GM21576 (cell line): Measurements from ENCODE around the gene R3HCC1L.

Experiments used
- ATAC-seq: cut with Tn5 transposase; IDR thresholded peaks from one replicate; pipeline ENCODE4 v1.9.1; 2021; ENCODE audit warnings: mild to moderate bottlenecking, moderate library complexity; ENCODE audit not compliant: unreplicated experiment

The R3HCC1L gene

DNA sequence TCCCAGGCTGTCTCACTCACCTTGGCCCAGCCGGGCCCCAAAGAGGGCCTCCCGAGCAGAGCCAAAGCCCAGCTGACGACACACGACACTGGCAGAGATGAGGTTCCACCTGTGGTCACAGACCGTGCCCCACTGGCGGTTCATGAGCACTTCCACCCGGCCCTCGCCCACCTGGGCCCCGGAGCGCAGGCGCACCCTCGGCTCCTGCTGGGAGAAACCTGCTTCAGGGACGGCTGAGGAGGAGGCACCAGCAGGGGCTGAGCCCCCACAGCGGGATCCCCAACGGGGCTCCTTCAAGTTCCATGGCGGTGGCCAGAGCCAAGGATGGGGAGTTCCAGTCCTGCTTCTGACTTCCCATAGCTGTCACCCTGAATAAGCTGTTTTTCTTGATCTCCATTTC, 123.5 kb downstream of the R3HCC1L start:
- no peak for ATAC-seq

DNA sequence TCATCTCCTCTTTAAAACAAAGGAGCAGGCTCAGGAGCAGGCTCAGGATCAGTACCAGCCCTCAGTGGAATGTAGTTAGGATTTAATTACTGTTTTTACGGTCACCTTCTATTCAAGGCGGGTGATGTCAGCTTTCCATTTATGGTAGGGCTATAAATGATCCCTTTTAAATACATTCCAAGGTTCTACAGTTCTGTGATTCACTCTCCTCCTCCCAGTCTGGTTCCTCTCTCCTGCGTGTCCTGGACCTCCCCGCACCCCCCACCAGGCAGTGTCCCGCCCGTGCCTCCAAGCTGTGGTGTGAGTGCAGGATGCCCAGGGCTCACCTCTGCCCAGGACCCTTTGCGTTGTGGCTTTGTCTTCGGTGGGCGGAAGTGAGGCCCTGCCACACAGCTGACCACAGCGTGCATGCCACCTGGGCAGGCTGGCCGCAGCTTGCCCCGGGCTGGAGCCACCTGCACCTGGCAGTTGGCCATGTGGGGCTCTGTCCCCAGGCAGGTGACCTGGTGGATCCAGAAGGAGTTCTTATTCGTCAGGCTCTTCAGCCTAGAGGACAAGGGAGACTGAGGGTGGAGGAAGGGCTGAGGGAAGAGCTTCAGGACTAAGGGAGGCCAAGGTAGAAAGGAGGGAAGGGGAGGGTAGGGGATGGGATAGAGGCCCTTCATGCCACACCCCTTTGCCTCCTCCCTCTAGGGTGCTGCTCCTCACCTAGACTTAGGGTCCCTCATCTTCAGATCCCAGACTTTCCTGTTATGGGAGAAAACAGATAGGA, 124.4 kb downstream of the R3HCC1L start:
- ATAC-seq: no peak

DNA sequence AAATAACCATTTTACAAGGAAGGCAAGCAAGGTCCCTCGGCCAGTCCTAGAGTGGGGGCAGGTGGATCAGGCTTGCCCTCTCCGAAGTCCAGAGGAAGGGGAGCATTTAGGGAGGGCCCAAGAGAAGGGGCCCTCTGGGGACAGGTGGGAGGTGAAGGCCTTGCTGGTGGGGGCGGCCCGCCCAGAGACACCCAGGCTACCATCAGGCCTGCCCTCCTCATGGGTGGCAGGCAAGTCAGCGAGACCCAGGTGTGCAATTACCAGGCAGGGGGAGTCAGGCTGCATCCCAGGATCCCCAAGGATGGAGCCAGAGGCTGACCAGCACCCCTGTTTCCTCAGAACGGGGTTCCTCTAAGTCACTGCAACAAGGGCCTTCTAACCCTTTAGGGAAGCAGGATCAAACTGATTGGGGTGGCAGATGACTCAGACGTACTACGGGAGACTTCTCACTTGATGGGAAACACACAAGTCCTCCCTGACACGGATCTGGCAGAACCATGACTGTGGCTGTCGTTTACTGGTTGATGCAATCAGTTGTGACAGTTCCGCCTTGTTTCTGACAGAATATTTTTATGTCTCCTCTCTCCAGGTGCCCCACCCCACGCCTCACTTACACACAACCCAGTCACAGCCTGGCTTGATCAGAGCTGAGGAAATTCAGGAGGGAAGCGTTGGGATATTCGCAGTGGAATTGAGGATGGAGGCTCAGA, 125.3 kb downstream of the R3HCC1L start:
- no peak for ATAC-seq

DNA sequence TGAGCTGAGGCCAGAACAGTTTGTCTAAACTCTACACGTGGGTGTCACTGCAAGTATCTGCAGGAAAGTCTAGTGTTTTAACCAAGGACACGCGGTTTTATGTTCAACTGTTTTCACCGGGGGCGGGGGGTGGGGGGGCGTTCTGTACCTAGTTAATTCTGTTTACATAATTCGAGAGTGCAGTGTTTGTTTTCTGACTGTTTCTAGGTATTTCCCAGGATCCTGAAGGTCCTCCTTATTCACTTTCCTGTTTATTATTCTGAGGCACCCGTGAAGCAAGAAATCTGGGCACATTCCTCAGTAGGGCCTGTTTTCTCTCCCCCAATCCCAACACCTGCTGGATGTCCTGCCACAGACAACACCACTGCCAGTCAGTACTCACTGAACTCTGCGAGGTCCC, 125.9 kb downstream of the R3HCC1L start:
- no peak for ATAC-seq

DNA sequence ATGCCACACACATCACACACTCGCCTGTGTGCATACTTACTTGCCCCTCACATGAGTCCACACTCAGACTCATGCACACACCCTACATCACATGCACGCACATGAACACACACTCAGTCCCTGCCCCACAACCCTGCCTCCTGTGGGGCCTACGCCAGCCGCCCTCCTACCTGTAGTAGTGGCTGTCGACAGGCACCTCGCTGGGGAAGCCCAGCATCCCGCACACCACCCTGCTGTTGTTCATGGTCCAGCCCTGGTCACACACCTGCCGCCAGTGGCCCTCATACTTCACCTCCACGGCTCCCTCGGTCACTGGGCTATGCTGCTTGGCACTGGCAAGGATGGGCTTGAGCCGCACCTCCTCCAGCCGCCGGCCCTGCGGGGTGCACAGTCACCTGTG, 126.3 kb downstream of the R3HCC1L start:
- ATAC-seq: no peak

DNA sequence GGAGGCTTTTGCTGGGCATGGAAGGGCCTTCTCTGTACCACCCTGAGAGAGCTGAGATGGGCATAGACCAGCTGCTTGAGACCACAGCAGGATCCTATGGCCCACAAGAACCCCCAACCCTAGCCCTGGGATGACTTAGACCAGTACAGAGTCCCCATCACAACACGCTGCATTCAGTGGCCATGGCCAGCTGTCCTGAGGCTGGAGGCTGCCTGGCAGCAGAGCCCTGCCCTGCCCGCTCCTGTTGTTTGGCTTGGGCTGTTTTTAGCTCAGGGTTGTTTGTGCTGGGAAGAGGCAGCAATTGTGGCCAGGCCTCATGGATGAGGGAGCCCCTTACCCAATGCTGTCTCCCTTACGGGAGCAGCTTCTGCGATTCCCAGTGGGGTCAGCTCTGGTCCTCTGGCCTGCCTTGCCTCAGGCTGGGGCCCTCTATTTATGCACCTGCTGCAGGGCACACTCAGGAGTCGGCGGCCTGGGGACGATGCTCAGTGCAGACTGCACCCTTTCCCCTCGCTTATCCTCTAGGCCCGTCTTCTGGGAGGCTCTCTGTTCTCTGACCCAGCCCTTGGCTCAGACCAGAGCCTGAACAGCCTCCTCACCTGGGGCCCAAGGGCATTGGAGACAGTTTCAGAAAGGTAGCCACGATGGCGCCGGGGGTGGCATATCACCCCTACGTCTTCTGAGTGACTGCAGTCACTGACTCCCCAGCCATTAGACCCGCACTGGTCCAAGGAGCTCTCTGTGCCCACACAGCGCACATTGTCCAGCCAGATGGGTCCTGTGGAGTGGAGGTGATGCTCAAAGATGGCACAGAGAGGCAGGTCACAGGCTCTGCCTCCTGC, 127.2 kb downstream of the R3HCC1L start:
- no peak for ATAC-seq

DNA sequence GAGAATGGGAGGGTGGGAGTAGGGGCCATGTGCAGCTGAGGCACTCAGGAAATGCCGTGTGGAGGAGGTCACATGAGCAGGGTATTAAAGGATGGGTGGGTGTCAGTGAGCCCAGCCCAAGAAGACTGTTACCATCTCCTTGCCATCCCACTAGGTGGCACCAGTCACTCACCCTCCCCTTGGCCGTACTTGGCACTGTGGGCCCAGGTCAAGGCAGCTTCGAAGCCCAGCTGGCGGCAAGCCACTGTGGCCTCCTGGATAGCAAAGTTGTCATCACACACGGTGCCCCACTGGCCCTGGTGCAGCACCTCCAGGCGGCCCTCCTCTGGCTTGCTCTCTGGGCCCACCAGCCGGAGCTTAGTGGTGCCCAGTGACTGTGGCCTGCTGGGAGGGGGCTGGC, 128.1 kb downstream of the R3HCC1L start:
- ATAC-seq: no peak

DNA sequence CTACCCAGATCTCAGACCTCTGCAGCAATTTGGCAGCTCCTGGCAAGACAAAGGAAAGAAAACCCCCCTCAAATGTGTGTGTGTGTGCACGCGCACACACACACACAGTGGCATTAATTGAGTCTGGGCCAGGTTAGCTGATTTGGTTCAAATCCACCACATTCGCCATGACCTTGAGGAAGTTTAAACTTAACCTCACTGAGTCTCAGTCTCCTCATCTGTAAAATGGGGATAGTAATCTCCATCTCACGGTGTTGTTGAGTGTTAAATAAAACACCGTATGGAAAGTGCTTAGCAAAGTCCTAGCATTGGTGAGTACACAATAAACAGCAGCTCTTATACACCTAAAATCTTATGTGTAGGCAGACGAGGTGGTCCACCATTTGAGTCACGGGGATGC, 128.6 kb downstream of the R3HCC1L start:
- ATAC-seq: no peak

DNA sequence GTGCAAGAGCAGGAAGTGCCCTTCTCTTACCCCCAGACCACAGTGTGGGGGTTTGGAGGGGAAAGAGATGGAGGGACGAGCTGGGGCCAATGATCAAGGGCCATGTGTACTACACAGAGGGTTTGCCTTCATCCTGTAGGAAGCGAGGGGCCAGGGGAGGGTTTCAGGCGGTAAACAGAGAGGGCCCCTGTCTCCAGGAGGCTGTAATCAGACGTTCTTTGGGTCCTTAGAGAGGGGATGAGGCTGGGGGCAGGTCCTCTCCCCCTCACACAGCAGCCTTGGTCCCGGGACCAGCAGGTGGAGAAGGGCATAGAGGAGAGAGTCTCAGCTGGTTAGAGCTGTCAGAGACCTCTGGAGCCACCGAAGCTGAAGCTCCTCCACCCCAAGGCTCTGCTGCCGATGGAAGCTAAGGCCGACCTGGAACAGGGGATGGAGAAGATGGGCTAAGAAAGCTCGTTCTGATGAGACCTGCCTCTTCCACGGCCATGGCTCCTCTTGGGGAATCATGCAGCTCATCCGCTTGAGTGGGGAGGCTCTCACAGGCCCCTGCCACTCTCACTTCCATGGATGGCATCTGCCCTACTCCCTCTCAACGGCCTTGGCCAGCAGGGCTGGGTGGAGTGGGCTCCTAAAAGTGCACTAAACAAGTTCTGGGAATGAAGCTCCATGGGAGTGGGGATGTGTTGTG, 130.1 kb downstream of the R3HCC1L start:
- ATAC-seq: no peak

DNA sequence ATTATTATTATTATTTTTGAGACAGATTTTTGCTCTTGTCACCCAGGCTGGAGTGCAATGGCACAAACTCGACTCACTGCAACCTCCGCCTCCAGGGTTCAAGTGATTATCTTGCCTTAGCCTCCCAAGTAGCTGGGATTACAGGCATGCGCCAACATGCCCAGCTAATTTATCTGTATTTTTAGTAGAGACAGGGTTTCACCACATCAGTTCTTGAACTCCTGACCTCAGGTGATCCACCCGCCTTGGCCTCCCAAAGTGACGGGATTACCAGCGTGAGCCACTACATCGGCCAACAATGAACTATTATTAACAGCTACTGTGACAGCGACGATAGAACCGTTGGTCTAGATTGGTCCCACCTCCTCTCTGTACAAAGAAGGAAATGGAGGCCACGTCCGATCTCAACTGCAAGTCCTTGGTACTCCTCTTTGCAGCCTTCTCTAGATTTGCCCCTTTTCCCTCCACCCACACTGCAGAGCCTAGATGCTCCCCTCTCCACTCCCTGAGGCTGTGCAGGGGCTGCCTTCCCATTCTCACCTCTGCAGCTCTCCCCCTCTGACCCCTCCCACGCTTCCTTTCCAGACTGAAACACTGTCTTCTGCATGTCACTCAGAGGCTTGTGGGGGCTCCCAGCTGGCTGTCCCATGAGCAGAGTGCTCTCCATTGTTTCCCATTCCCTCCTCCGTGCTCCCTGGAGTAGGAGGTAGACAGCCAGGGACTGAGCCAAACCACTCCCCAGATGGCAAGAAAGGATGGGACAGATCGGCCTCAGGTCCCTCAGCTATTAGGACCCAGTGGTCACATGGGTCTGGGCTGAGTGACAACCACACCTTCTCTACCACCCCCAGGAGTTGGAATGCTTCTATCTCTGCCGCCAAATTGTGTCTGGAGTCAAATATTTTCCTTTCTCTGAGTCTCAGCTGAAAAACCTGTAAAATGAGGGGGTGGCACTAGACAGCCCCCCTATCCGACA, 131.2 kb downstream of the R3HCC1L start:
- ATAC-seq: no peak

DNA sequence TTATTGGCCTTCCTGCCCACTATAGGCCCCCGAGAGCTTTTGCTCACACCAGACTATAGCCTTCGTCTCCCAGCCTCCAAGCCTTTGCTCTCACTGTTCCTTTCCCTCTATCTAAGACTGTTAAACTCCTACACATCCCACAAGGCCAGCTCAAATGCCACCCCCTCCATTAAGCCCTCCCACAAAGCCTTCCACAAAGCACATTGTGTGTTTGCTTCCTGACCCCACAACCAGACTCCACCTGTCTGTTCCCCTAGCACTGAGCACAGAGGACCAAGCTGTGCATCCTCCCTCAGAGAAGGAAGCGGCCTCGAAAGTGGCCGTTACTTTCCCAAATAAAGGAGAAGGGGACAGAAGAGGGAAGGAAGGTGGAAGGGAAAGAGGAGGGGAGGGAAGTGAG, 132.2 kb downstream of the R3HCC1L start:
- ATAC-seq: no peak

DNA sequence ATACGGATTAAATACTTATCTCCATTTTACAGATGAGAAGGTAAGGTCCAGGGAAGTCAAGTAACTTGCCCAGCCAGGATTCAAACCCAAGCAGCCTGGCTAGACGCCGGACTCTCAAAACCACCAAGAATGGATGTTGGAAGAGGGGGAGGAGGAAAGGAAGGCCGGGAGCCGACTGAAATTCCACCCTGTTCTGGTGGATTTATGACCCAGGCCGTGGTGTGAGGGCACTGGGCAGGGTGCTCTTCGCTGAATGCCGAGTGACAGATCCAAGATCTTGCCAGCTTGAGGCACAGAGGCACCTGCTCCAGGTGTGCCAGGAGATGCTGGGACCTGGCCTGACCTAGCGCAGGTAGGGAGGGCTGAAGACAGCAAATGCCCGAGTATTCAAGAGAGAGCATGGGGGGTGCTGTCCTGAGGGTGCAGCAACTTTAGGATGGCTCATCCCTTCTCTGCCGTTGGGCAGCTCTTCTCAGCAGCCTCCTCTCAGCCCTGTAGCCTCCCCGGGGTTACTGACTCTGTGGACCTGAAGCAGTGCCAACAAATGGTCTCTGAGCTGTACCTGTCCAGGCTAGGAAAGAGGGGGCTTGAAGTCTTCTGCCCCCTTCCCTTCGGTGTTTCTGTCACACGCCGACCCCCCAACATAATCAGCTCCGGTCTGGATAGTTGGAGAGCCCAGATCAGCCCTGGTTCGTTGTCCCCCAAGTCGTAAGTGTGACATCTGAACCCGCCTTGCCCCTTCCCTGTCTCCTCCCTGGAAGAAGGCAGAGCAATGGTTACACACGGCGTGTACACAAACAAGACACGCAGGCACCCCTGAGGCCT, 132.8 kb downstream of the R3HCC1L start:
- no peak for ATAC-seq

DNA sequence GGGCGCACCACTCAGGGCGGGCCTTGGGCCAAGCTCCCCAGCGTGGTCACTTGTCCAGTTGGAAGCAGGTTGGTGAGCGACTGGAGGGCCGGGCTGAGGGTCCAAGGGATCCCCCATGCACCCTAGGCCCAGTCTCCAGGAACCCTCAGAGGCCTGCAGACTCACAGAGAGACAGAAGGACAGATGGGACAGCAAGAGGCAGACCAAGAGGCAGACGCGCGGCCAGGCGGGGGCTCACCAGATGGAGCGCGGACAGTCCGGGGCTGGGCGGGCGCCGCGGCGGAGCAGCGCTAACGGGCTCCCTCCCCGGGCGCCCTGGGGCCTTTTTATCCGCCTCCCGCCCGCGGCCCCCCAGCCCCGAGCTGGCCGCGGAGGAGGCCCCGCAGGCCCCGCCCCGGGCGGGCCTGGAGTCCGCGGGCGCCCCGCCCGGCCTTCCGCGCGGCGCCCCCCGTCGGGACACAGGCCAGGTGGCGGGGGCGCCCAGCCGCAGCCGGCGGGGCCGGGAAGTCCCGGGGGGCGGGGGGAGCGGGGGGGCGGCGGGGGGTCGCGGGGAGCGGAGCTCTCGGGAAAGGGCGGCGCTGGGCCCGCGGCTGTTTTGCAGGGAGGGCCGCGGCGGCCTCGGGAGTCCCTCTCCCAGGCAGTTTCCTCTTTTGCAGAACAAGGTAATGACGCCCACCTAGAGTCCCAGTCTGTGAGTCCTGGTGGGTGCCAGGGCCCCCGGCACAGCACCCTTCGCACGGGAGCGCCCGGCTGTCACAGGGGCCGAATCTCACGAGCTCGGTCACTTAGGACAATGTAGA, 133.6 kb downstream of the R3HCC1L start, which contains the start of gene LOXL4:
Gene LOXL4 (minus strand): TSS at position 301 of the 800 bp plus-strand sequence. CDS start 5,175 bp downstream, outside the sequence.
- ATAC-seq: no peak

DNA sequence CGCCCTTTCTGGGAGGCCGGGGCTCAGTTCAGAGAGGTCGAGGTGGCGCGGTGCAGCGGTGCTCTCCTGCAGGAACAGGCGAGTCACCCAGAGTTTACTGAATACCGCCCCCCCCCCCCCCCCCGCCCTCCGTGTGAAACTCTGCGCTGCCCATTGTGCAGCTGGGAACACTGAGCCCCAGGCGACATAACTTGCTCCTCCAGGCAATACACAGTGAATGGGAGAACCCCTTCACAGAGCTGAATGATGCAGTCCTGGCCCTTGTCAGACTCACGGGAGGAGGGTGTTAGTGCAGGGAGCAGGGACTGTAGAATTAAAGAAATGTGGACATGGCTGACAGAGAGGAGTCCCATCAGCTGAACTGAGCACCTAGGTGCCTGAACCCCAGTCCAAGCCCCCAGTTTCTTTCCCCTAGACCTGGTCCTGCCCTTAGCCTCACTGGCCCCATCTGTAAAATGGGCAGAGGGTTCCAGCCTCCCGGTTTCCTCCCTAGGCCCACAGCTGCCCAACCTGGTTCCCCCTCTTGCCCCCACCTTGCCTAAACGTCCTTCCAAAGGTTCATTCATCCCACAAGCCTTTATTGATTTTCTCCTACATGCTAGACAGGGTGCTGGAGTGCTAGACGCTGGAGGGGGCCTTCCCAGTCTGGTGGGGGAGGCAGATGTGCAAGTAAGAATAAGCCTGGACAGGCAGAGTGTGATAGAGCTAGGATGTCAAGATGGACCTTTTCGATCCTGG, 134.4 kb downstream of the R3HCC1L start:
- ATAC-seq: no peak

DNA sequence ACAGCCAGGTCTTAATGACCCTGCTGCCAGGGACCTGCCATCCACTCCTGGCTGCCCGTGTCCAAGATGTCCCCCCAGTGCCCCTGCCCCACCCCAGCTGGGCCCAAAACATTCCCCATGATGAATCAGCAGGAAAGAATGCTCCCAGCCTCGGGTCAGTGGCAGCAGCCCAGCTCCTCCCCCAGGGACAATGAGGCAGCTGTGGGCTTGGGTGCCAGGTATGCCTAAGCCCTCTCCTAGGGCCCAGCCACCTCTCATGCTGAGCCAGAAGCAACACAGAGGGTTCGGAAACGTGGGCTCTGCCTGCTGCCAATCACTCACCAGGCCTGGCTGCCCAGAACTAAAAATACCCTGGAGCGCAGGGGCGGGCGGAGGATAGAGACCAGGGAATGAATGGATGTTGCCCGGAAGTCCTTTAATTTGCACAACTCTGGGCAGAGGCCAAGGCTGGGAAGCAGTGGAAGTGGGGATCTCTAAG, 135.0 kb downstream of the R3HCC1L start:
- no peak for ATAC-seq

DNA sequence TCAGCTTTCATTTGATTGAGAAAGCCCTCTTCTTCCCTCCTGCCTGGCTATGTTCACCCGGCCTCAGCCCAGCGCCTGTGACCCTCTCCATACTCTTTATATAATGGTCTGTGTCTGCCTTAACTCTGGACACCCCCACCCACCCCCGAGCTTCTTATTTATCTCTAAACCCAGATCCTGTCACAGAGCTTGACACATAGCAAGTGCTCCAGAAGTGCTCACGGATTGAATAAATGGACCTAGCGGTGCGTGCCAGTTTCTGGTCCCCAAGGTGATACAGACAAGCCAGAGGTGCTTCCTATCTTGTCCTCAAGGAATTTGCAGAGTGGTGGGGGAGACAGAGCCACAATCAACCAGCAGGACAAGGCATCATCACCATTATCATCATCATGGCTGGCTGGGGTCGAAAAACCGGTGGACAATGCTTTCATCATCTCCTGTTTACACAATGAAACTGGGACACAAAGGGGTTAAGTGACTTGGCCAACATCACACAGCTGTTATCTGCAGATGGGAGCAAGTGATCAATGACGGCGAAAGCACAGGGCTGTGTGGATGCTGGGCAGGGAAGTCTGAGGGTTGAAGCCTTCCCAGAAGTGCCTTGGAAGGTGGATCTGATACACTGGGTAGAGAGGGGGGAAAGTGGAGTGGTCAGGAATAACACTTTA, 135.8 kb downstream of the R3HCC1L start:
- ATAC-seq: no peak

DNA sequence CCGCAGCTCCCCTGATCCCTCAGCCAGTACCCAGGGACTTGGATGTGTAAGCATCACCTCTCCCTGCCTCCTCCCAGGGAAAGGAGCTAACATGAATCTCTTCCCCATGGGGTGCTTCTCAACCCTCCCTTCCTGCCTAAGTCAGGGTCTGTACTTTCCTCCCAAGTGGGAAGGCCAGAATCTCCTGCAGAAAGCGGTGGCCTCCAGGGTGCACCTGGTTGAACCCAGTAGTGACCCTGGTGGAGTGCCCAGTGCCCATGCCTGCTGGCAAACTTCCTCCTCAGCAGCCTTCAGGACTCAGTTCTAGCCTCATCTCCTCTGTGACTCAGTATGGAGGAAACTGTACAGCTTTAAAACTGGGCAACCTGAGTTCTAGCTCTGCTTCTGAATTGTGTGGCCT, 136.3 kb downstream of the R3HCC1L start:
- no peak for ATAC-seq
